ENCODE measurements around the gene PPFIBP1. TPM values are rescaled to one million over a fixed set of nuclear protein-coding genes. Genes with fewer than 3 reads are reported as not detected.

The PPFIBP1 gene
- total RNA-seq, 1 experiment from 2014 or later = 55.8 TPM

GRCh38 chr12:27508736-27509431 lies 15.1 kb upstream of the PPFIBP1 start:
- in situ Hi-C loops (cut with HindIII; ENCODE audit: low pct_unique_long_range_greater_than_20kb, low sequenced_read_pairs) = no loop called here
- DNase-seq (ENCODE audit: low read depth) = no peak

GRCh38 chr12:27511031-27511722 lies 12.8 kb upstream of the PPFIBP1 start:
- in situ Hi-C loops (cut with HindIII; ENCODE audit: low pct_unique_long_range_greater_than_20kb, low sequenced_read_pairs) = no loop called here
- no peak for DNase-seq (ENCODE audit: low read depth)

- in situ Hi-C loops (cut with HindIII; ENCODE audit: low pct_unique_long_range_greater_than_20kb, low sequenced_read_pairs) = no loop called here
Measured at GRCh38 chr12:27511723-27512045, 12.3 kb upstream of the PPFIBP1 start.

GRCh38 chr12:27513155-27513824 lies 10.7 kb upstream of the PPFIBP1 start:
- DNase-seq (ENCODE audit: low read depth) = no peak
- in situ Hi-C loops (cut with HindIII; ENCODE audit: low pct_unique_long_range_greater_than_20kb, low sequenced_read_pairs) = no loop called here

More at GRCh38 chr12:27511723-27512045, 12.3 kb upstream of the PPFIBP1 start:
- no peak for DNase-seq (ENCODE audit: low read depth)

- peak; percentile 74 for DNase-seq (ENCODE audit: low read depth)
- in situ Hi-C loops (cut with HindIII; ENCODE audit: low pct_unique_long_range_greater_than_20kb, low sequenced_read_pairs) = no loop called here
Measured at GRCh38 chr12:27515671-27516070, 8.3 kb upstream of the PPFIBP1 start.

GRCh38 chr12:27516625-27517024 lies 7.4 kb upstream of the PPFIBP1 start:
- DNase-seq (ENCODE audit: low read depth) = no peak
- in situ Hi-C loops (cut with HindIII; ENCODE audit: low pct_unique_long_range_greater_than_20kb, low sequenced_read_pairs) = no loop called here

- peak; percentile 29 for DNase-seq (ENCODE audit: low read depth)
- in situ Hi-C loops (cut with HindIII; ENCODE audit: low pct_unique_long_range_greater_than_20kb, low sequenced_read_pairs) = no loop called here
Measured at GRCh38 chr12:27517546-27517945, 6.5 kb upstream of the PPFIBP1 start.

GRCh38 chr12:27517961-27518665 lies 5.9 kb upstream of the PPFIBP1 start:
- DNase-seq (ENCODE audit: low read depth) = peak; percentile 40
- in situ Hi-C loops (cut with HindIII; ENCODE audit: low pct_unique_long_range_greater_than_20kb, low sequenced_read_pairs) = no loop called here

- in situ Hi-C loops (cut with HindIII; ENCODE audit: low pct_unique_long_range_greater_than_20kb, low sequenced_read_pairs) = no loop called here
- no peak for DNase-seq (ENCODE audit: low read depth)
Measured at GRCh38 chr12:27521066-27521465, 2.9 kb upstream of the PPFIBP1 start.

- no peak for DNase-seq (ENCODE audit: low read depth)
Measured at GRCh38 chr12:27521981-27522380, 2.0 kb upstream of the PPFIBP1 start.

GRCh38 chr12:27523305-27523641 lies 733 bp upstream of the PPFIBP1 start:
- DNase-seq (ENCODE audit: low read depth) = no peak
- in situ Hi-C loops (cut with HindIII; ENCODE audit: low pct_unique_long_range_greater_than_20kb, low sequenced_read_pairs) = no loop called here

More at GRCh38 chr12:27521981-27522380, 2.0 kb upstream of the PPFIBP1 start:
- in situ Hi-C loops (cut with HindIII; ENCODE audit: low pct_unique_long_range_greater_than_20kb, low sequenced_read_pairs) = no loop called here

GRCh38 chr12:27524494-27524835 lies 459 bp downstream of the PPFIBP1 start:
- DNase-seq (ENCODE audit: low read depth) = no peak
- in situ Hi-C loops (cut with HindIII; ENCODE audit: low pct_unique_long_range_greater_than_20kb, low sequenced_read_pairs) = no loop called here

- DNase-seq (ENCODE audit: low read depth) = peak; percentile 57
- in situ Hi-C loops (cut with HindIII; ENCODE audit: low pct_unique_long_range_greater_than_20kb, low sequenced_read_pairs) = no loop called here
Measured at GRCh38 chr12:27524839-27525753, 1.1 kb downstream of the PPFIBP1 start.

GRCh38 chr12:27527512-27527911 lies 3.5 kb downstream of the PPFIBP1 start:
- in situ Hi-C loops (cut with HindIII; ENCODE audit: low pct_unique_long_range_greater_than_20kb, low sequenced_read_pairs) = no loop called here
- DNase-seq (ENCODE audit: low read depth) = no peak

- DNase-seq (ENCODE audit: low read depth) = no peak
- in situ Hi-C loops (cut with HindIII; ENCODE audit: low pct_unique_long_range_greater_than_20kb, low sequenced_read_pairs) = no loop called here
Measured at GRCh38 chr12:27528788-27529187, 4.8 kb downstream of the PPFIBP1 start.

GRCh38 chr12:27530157-27530922 lies 6.3 kb downstream of the PPFIBP1 start:
- in situ Hi-C loops (cut with HindIII; ENCODE audit: low pct_unique_long_range_greater_than_20kb, low sequenced_read_pairs) = no loop called here
- DNase-seq (ENCODE audit: low read depth) = peak; percentile 91

GRCh38 chr12:27531896-27532295 lies 7.9 kb downstream of the PPFIBP1 start:
- DNase-seq (ENCODE audit: low read depth) = no peak
- in situ Hi-C loops (cut with HindIII; ENCODE audit: low pct_unique_long_range_greater_than_20kb, low sequenced_read_pairs) = no loop called here
